Measurements from ENCODE around the gene UNC5CL.

UNC5CL gene

DNA sequence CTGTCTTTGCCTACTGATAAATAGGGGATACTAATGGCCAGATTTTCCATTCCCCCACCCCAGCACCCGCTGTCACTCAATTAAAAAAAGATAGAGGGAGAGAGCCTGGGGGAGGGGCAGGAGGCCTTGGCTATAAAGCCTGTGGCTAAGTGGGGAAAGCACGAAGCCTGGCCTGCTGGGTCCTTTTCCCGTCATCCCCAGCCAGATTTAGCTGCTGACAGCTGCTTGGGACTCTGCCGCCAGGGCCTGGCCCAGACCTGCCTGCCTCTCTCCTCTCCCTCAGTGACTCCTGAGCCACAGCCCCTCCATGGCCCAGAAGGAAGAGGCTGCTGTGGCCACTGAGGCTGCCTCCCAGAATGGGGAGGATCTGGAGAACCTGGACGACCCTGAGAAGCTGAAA lies 14.0 kb upstream of the UNC5CL start, which contains the start of gene APOBEC2:
APOBEC2 (plus strand) TSS at position 162 of the 400 bp plus-strand sequence; CDS start at position 308, 146 bp downstream.
- DNase-seq (ENCODE audit: low read depth) = no peak
- TF ChIP-seq, protein P1, sequence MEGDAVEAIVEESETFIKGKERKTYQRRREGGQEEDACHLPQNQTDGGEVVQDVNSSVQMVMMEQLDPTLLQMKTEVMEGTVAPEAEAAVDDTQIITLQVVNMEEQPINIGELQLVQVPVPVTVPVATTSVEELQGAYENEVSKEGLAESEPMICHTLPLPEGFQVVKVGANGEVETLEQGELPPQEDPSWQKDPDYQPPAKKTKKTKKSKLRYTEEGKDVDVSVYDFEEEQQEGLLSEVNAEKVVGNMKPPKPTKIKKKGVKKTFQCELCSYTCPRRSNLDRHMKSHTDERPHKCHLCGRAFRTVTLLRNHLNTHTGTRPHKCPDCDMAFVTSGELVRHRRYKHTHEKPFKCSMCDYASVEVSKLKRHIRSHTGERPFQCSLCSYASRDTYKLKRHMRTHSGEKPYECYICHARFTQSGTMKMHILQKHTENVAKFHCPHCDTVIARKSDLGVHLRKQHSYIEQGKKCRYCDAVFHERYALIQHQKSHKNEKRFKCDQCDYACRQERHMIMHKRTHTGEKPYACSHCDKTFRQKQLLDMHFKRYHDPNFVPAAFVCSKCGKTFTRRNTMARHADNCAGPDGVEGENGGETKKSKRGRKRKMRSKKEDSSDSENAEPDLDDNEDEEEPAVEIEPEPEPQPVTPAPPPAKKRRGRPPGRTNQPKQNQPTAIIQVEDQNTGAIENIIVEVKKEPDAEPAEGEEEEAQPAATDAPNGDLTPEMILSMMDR (conservative IDR thresholded peaks at IDR 0.05; ENCODE audit: low read depth, low read length) = no peak
- no peak within 1 kb of the TSS for H3K4me3 ChIP-seq (ENCODE audit: low read length)

DNA sequence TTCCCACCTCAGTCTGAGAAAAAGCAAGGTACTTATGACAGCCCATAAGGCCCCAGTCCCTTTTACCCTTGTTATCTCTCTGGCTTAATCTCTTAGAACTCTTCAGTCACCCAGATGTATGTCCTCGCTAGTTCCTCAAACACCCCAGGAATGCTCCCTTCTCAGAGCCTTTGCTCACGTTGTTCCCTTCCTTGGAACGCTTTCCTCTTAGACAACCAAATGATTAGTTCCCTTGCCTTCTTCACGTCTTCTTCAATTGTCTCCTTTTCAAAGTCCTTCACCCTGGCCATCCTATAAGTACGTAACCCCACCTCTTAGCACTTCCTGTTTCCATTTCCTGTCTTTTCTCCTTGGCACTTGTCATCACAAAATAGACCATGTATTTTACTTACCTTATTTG lies 12.9 kb upstream of the UNC5CL start:
- H3K4me3 ChIP-seq (ENCODE audit: low read length) = no peak overlapping the region
- TF ChIP-seq, protein P1 (conservative IDR thresholded peaks at IDR 0.05; ENCODE audit: low read depth, low read length) = no peak
- DNase-seq (ENCODE audit: low read depth) = no peak

DNA sequence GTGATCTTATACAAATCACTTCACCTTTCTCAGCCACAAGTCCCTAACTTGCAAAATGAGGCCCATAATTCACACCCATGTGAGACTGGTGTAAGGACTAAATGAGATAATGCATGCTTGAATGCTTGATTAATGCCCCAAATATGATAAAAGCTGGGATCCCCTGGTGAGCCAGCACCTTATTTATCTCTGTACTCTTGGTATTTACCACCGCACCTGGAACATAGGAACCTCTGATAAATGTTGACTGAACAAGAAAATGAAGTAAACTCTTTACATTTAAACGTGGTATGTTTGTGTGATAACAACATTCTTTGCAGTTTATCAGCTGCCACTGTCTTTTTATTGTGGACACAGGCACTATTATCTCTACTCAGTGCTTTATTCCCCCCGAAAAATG lies 11.5 kb upstream of the UNC5CL start:
- TF ChIP-seq, protein P1 (conservative IDR thresholded peaks at IDR 0.05; ENCODE audit: low read depth, low read length) = no peak
- H3K4me3 ChIP-seq (ENCODE audit: low read length) = no peak overlapping the region
- no peak for DNase-seq (ENCODE audit: low read depth)

DNA sequence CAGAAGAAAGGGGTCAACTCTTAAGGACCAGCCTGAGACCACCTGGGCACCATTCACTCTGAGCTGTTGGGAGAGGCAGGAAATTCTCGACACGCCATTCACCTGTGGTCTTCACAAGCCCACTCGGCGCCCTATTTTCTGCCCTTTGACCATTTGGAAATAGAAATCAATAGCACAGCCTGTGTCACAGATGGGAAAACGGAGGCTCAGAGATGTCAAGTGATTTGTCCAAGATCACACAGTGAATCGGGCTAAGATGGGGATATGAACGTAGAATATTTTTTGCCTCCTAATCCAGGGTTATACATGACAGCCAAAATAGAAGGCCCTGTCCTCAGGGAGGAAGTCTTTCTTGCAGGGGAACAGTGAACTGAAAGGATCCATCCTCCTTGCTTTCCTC lies 10.9 kb upstream of the UNC5CL start:
- DNase-seq (ENCODE audit: low read depth) = no peak
- no peak overlapping the region for H3K4me3 ChIP-seq (ENCODE audit: low read length)
- TF ChIP-seq, protein P1 (conservative IDR thresholded peaks at IDR 0.05; ENCODE audit: low read depth, low read length) = no peak

DNA sequence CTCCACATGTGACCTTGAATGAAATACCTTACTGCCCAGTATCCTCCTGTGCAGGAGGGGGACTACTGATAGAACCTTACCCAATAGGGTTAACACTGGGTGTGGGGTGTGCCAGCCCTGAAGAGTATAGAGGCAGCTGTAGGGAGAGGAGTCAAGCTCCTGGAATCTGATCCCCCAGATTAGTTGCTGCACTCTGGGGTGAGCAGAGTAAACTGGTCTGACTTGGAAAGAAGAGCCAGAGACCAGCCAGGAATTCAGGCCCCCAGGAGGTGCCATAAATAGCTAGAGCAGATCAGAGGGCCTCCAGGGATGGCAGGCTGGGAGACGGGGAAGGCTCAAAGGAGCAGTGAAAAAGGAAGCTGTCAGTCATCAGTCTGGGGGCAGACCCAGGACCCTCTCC lies 10.5 kb upstream of the UNC5CL start:
- DNase-seq (ENCODE audit: low read depth) = no peak
- TF ChIP-seq, protein P1 (conservative IDR thresholded peaks at IDR 0.05; ENCODE audit: low read depth, low read length) = no peak

DNA sequence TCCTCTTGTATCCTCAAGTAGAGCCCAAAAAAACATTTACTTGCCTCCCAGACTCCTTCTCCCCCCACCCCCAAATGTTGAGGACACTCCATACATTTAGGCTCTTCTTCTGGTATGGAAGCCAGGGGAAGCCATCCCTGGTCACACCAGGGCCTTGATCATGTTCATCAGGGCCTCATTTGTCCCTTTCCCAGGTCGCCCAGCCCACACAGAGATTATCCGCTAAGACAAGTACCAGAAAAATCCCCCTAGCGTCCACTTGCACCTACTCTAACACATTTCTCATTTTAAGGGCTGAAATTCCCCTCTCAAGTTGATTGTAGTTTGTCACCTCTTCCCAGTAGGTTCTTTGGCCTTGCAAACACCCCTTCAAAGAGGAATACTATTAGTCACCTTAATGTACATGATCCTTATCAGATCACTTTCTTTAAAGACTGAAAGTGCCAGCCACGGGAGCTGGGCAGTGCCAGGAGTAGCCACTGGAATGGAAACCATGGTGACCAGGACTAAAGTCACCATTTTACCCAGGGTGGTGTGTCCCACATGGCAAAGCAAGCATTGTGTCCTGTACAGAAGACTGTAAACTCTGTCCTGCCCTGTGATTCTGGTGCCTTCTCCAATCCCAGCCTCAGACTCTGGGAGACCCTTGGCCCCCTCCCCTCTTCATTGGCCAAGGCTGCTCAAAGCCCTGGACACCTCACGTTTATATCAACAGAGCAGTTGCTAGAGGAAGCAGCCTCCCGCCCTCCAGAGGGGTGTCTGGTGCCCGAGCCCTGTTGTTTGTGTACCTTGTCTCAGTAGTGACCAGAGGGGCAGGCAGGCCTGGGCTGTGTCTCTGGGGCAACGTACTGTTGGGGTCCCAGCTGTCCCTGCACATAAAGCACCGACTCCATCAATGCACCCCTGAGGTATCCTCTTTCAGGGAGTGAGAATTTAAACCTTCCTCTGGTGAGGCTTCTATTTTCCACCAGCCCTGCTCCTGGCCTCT lies 9.0 kb upstream of the UNC5CL start:
- DNase-seq (ENCODE audit: low read depth) = no peak
- TF ChIP-seq, protein P1 (conservative IDR thresholded peaks at IDR 0.05; ENCODE audit: low read depth, low read length) = no peak
- no peak overlapping the region for H3K4me3 ChIP-seq (ENCODE audit: low read length)

More for the DNA sequence above, 10.5 kb upstream of the UNC5CL start:
- no peak overlapping the region for H3K4me3 ChIP-seq (ENCODE audit: low read length)

DNA sequence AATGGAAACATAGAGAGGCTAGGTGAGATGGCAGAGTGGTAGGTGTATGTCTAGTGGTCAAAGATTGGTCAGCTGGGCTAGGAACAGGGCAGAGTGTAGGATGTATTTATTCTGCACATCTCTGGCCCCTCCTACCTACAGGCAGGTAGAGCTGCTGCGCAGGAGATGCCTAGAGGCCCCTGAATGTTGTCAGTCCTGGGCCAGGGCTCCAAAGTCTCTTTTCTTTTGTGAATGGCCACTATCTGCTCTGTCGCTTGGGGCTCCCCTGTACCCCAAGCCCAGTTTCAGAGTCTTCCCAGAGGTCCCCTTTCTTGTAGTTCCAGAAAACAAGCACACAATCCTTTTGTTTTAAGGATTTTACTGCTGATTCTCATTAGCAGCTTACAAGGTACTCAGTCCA lies 8.3 kb upstream of the UNC5CL start:
- no peak for DNase-seq (ENCODE audit: low read depth)
- H3K4me3 ChIP-seq (ENCODE audit: low read length) = no peak overlapping the region
- TF ChIP-seq, protein P1 (conservative IDR thresholded peaks at IDR 0.05; ENCODE audit: low read depth, low read length) = no peak

Data from retinal pigment epithelial cell (primary cell).